ENCODE data around the gene PRR14.

DNA sequence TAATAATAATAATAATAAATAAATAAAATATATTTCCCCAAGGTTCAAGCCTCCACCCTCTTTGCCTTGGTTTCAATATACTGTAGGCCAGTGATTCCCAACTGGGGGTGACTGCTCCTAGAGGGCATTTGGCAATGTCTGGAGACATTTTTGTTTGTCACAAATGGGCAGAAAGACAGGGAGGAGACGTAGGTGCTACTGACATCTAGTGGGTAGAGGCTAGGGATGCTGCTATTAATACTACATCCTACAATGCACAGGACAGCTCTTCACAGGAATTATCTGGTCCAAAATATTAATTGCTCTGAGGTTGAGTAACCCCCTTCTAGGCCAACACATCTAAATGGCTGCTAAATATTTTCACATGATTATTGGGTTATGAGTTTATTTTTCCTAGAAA lies 12.8 kb upstream of the PRR14 start:
- TF ChIP-seq, protein P1, sequence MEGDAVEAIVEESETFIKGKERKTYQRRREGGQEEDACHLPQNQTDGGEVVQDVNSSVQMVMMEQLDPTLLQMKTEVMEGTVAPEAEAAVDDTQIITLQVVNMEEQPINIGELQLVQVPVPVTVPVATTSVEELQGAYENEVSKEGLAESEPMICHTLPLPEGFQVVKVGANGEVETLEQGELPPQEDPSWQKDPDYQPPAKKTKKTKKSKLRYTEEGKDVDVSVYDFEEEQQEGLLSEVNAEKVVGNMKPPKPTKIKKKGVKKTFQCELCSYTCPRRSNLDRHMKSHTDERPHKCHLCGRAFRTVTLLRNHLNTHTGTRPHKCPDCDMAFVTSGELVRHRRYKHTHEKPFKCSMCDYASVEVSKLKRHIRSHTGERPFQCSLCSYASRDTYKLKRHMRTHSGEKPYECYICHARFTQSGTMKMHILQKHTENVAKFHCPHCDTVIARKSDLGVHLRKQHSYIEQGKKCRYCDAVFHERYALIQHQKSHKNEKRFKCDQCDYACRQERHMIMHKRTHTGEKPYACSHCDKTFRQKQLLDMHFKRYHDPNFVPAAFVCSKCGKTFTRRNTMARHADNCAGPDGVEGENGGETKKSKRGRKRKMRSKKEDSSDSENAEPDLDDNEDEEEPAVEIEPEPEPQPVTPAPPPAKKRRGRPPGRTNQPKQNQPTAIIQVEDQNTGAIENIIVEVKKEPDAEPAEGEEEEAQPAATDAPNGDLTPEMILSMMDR (IDR thresholded peaks at IDR 0.05), result no peak
- no peak for TF ChIP-seq POLR2A (IDR thresholded peaks at IDR 0.05)
- TF ChIP-seq EP300 (IDR thresholded peaks at IDR 0.05), result no peak
- TF ChIP-seq POLR2AphosphoS5 (IDR thresholded peaks at IDR 0.05), result no peak

Data from sigmoid colon (tissue), 4 donors.